C4-2B (cell line): ENCODE results near the gene MOSPD3.
"Not testable (repeated sequence)": the region's sequence is repeated elsewhere in the genome, so short reads cannot be mapped to it uniquely, and the experiment has no call there.

ENCODE experiments used
- CTCF ChIP-seq: fragments of 450-650 bp; conservative IDR thresholded peaks from 2 replicates; pipeline ENCODE4 v1.5.1; 2017; ENCODE audit warnings: mild to moderate bottlenecking
- ZFX ChIP-seq: fragments of 450-650 bp; IDR thresholded peaks from 2 replicates; pipeline ENCODE4 v1.6.1; 2017

GRCh38 chr7:100662194-100662776 lies 49.9 kb downstream of the MOSPD3 start:
- not testable (repeated sequence) for TF ChIP-seq CTCF, ZFX
